Activated T-cell treated with anti-CD3 and anti-CD28 coated beads, Interleukin-2, amount 50 U/mL, for 24 hours (primary cell): ENCODE results near the gene XRN2.

Experiments
- DNase-seq: peaks from one replicate; pipeline ENCODE4 v3.0.0-alpha.2; 2020
- H3K27ac Mint-ChIP-seq: 2 replicates; pipeline ENCODE4 v1.8.0; 2020; ENCODE audit warnings: mild to moderate bottlenecking, mixed read lengths
- H3K27me3 Mint-ChIP-seq: 2 replicates; pipeline ENCODE4 v1.8.0; 2020; ENCODE audit warnings: mixed read lengths
- H3K36me3 Mint-ChIP-seq: 2 replicates; pipeline ENCODE4 v1.8.0; 2020; ENCODE audit warnings: low read depth, mixed read lengths
- H3K4me1 Mint-ChIP-seq: 2 replicates; pipeline ENCODE4 v1.8.0; 2020; ENCODE audit warnings: low read depth, mixed read lengths
- H3K4me3 Mint-ChIP-seq: 2 replicates; pipeline ENCODE4 v1.8.0; 2020; ENCODE audit warnings: mild to moderate bottlenecking, moderate library complexity, mixed read lengths
- H3K9me3 Mint-ChIP-seq: 2 replicates; pipeline ENCODE4 v1.8.0; 2020; ENCODE audit warnings: mixed read lengths

XRN2 gene

DNA sequence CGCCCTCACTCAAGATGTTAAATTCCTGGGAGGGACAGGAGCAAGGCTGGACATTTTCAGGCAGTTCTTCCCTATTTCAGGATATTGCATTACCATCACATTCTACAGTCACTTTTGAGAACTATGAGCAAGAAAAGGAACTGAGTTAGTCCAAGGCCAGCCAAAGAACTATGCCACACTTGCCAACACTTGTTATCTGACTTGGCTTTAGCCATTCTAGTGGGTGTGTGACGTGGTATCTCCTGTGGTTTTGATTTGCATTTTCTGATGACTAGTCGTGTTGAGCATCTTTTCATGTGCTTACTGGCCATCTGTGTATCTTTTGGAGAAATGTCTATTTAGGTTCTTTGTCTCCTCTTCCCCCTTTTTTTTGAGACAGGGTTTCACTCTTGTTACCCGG lies 12.0 kb downstream of the XRN2 start:
- DNase-seq, result no peak
- Mint-ChIP-seq H3K9me3 (peaks cover 3% of the 10 kb centered on the region), H3K27ac (peak overlapping the region; percentile 39), H3K4me1 (peaks cover 84% of the 10 kb centered on the region), H3K27me3 (no peaks in the 10 kb centered on the region), H3K36me3 (peaks cover 74% of the 10 kb centered on the region), H3K4me3 (no peak overlapping the region)

- Mint-ChIP-seq H3K4me1 (peaks cover 85% of the 10 kb centered on the region), H3K27me3 (no peaks in the 10 kb centered on the region), H3K9me3 (peaks cover 8% of the 10 kb centered on the region), H3K36me3 (peaks cover 67% of the 10 kb centered on the region), H3K27ac (no peak overlapping the region), H3K4me3 (no peak overlapping the region)
- DNase-seq, result no peak
Observed at GRCh38 chr20:21322083-21322710, 19.1 kb downstream of the XRN2 start.

- Mint-ChIP-seq H3K4me1 (peaks cover 78% of the 10 kb centered on the region), H3K36me3 (peaks cover 64% of the 10 kb centered on the region), H3K9me3 (peaks cover 5% of the 10 kb centered on the region), H3K27me3 (no peaks in the 10 kb centered on the region), H3K27ac (peak overlapping the region; percentile 80), H3K4me3 (no peak overlapping the region)
- DNase-seq, result no peak
Observed at GRCh38 chr20:21322921-21323331, 19.8 kb downstream of the XRN2 start.

DNA sequence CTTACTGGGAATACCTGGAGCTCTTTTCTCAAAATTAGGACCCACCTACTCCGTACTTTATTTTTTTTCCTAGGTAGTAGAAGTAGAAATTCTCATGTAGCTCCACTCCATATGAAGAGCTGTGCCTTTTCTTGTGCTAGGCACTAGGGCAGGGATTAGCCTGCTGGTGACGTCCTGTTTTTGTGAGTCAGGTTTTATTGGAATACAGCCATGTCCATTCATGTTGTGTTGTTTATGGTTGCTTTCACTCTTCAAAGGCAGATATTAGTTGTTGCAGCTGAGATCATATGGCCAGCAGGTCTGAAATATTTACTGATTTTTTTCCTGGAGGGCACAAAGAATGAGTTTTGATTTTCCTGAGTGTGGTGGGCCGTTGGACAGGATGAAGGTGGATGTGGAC lies 20.5 kb downstream of the XRN2 start:
- no peaks in the 10 kb centered on the region for H3K27me3 Mint-ChIP-seq
- peaks cover 65% of the 10 kb centered on the region for H3K36me3 Mint-ChIP-seq
- H3K4me1 Mint-ChIP-seq, result peaks cover 77% of the 10 kb centered on the region
- no peak for DNase-seq
- peaks cover 5% of the 10 kb centered on the region for H3K9me3 Mint-ChIP-seq
- peak overlapping the region; percentile 80 for H3K27ac Mint-ChIP-seq
- H3K4me3 Mint-ChIP-seq, result no peak overlapping the region

GRCh38 chr20:21324126-21324525 lies 21.0 kb downstream of the XRN2 start:
- Mint-ChIP-seq H3K4me1 (peaks cover 72% of the 10 kb centered on the region), H3K9me3 (peaks cover 5% of the 10 kb centered on the region), H3K27me3 (no peaks in the 10 kb centered on the region), H3K4me3 (no peak overlapping the region), H3K36me3 (peaks cover 65% of the 10 kb centered on the region), H3K27ac (peak overlapping the region; percentile 80)
- no peak for DNase-seq

GRCh38 chr20:21325296-21325695 lies 22.2 kb downstream of the XRN2 start:
- no peaks in the 10 kb centered on the region for H3K27me3 Mint-ChIP-seq
- H3K4me1 Mint-ChIP-seq, result peaks cover 70% of the 10 kb centered on the region
- H3K9me3 Mint-ChIP-seq, result peaks cover 5% of the 10 kb centered on the region
- no peak for DNase-seq
- peak overlapping the region; percentile 80 for H3K27ac Mint-ChIP-seq
- peaks cover 69% of the 10 kb centered on the region for H3K36me3 Mint-ChIP-seq
- peak overlapping the region; percentile 21 for H3K4me3 Mint-ChIP-seq

DNA sequence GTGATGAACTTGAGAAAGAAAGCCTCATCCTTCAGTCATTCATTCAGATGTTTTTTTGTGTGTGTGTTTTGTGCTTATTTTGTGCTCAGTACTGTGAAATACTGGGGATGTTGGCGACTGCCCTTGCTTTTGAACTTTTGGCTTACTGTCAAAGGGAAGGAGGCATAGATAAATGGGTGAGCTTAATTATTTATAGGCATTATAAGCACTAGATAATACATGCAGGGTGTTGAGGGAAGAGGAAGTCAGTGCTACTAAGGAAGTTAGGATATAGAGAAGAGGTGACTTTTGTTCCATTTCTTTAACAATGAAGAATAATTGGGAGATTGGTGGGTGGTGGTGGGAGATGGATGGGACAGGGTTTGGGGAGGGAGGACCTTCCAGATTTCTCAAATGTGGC lies 23.6 kb downstream of the XRN2 start:
- DNase-seq, result no peak
- Mint-ChIP-seq H3K27ac (peak overlapping the region; percentile 39), H3K4me1 (peaks cover 61% of the 10 kb centered on the region), H3K36me3 (peaks cover 71% of the 10 kb centered on the region), H3K9me3 (no peaks in the 10 kb centered on the region), H3K27me3 (no peaks in the 10 kb centered on the region), H3K4me3 (no peak overlapping the region)

GRCh38 chr20:21336455-21337151 lies 33.5 kb downstream of the XRN2 start:
- H3K36me3 Mint-ChIP-seq, result peaks cover 95% of the 10 kb centered on the region
- DNase-seq, result no peak
- H3K9me3 Mint-ChIP-seq, result no peaks in the 10 kb centered on the region
- no peaks in the 10 kb centered on the region for H3K4me1 Mint-ChIP-seq
- no peaks in the 10 kb centered on the region for H3K27me3 Mint-ChIP-seq
- H3K27ac Mint-ChIP-seq, result peak overlapping the region; percentile 15
- no peak overlapping the region for H3K4me3 Mint-ChIP-seq

GRCh38 chr20:21338291-21338690 lies 35.2 kb downstream of the XRN2 start:
- H3K27ac Mint-ChIP-seq, result no peak overlapping the region
- H3K4me3 Mint-ChIP-seq, result no peak overlapping the region
- H3K4me1 Mint-ChIP-seq, result no peaks in the 10 kb centered on the region
- H3K9me3 Mint-ChIP-seq, result no peaks in the 10 kb centered on the region
- no peak for DNase-seq
- no peaks in the 10 kb centered on the region for H3K27me3 Mint-ChIP-seq
- peaks cover 91% of the 10 kb centered on the region for H3K36me3 Mint-ChIP-seq

DNA sequence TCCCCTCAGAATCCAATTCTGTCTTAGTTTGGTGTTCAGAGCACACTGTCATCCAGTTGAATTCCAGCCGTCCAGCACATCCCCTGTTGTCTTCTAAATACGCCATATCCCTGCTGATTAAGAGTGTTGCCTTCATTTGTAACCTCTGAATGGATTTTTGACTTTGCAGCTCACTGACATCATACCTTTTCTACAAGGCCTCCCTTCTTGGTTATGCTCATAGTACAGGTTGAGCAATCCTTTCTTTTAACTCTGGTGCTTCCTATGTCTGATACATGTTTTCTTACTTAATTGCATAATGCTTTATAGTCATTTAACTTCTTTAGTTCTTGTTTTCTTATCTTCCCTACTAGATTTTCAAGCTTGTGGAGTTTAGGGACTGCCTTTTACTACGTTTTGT lies 36.4 kb downstream of the XRN2 start:
- DNase-seq, result no peak
- H3K27ac Mint-ChIP-seq, result no peak overlapping the region
- H3K9me3 Mint-ChIP-seq, result no peaks in the 10 kb centered on the region
- H3K36me3 Mint-ChIP-seq, result peaks cover 87% of the 10 kb centered on the region
- H3K4me1 Mint-ChIP-seq, result no peaks in the 10 kb centered on the region
- no peak overlapping the region for H3K4me3 Mint-ChIP-seq
- no peaks in the 10 kb centered on the region for H3K27me3 Mint-ChIP-seq

DNA sequence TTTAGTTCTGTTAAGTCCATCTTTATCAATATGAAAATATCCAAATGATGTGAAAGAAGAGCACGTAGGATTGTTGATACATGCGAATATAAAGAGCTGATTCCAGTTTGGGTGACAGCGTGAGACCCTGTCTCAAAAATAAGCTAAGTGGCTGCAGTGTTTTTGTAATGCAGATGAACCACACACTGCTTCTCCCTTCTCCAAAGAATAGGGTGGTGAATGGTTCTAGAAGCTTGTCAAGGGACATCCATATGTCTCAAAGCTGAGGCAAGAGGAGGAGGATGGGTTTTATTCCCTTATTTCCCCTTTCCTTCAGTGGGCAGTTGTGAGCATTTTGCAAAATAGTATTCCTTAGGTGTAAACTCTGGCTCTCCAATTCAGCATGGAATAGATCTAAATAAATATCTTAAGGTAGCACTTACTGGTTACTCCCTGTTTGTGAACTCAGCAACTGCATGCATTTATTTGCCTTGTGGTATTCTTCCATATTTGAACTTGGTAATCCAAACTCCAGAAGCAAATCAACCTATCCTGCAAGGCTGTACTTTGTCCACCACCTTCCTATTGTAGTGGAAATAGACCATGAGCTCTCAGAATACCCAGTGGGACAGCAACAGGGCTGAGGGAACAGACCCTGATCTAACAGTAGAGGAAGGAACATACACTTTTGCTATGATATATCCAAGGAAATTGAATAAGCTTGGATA lies 38.0 kb downstream of the XRN2 start:
- Mint-ChIP-seq H3K4me3 (no peak overlapping the region), H3K9me3 (no peaks in the 10 kb centered on the region), H3K27me3 (no peaks in the 10 kb centered on the region), H3K36me3 (peaks cover 86% of the 10 kb centered on the region), H3K27ac (no peak overlapping the region), H3K4me1 (no peaks in the 10 kb centered on the region)
- DNase-seq, result no peak

DNA sequence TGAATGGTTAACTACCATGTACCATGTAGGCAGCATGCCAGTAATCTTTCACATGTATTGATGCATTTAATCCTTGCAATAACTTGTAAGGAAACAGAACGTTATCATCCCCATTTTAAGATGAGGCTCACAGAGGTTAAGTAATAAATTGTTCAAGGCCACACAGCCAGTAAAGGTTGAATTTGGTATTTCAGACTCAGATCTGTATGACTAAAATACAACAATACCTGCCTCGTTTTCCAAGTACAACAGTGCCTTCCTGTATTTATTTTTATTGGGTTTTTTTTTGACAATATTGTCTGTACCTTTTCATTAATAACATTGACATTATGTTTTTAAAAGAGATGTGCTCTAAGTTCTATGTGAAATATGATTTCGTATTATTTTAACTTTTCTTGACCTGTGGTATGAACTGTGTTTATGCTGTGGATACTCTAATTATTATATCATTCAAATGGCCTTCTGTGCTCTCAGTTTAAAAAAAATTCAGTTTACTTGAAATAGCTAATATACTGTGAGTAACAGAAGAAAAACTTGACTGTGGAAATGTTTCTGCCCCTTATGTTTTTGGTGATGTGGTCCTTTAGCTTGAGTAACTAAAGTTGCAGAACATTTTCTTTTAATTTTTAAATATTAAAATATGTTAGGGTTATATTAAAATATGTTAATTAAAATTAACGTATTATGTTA lies 39.7 kb downstream of the XRN2 start:
- H3K9me3 Mint-ChIP-seq, result no peaks in the 10 kb centered on the region

DNA sequence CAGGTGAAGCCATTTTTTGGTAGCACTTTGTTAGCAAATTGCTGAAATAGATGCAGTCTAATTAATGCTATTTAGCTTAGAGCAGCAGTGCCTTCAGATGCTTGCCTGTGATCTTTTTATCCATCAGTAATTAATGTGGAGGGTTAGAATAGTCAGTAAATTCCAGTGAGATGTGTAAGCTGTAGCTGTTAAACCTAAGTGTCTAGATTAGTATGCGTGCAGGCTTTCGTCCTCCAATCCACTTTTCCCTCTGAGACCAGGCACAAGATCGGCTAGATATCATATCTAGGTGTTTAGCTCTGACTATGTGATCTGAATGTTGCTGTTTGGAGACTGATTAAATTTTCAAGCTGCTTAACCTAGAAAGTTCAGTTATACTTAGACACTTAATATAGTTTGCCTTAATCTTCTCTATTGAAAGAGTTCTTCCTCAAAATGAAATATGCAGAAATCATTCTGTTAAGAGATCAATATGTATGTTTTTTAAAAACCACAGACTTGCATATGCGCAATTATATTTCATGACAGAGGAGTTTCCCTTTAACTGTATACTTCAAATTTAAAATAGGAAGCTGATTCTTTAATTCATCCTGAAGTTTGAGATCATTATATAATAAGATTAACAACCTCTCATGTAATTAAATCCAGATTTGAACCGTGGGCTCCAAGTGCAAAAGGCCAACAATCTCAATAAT lies 41.2 kb downstream of the XRN2 start:
- Mint-ChIP-seq H3K4me3 (no peak overlapping the region), H3K27me3 (no peaks in the 10 kb centered on the region), H3K36me3 (peaks cover 87% of the 10 kb centered on the region), H3K9me3 (no peaks in the 10 kb centered on the region), H3K27ac (no peak overlapping the region), H3K4me1 (no peaks in the 10 kb centered on the region)
- no peak for DNase-seq

More for the DNA sequence above, 39.7 kb downstream of the XRN2 start:
- Mint-ChIP-seq H3K27me3 (no peaks in the 10 kb centered on the region), H3K27ac (no peak overlapping the region), H3K4me1 (no peaks in the 10 kb centered on the region), H3K36me3 (peaks cover 86% of the 10 kb centered on the region), H3K4me3 (no peak overlapping the region)
- DNase-seq, result no peak

GRCh38 chr20:21344961-21345360 lies 41.8 kb downstream of the XRN2 start:
- Mint-ChIP-seq H3K4me1 (no peaks in the 10 kb centered on the region), H3K9me3 (no peaks in the 10 kb centered on the region), H3K4me3 (no peak overlapping the region), H3K36me3 (peaks cover 85% of the 10 kb centered on the region), H3K27me3 (no peaks in the 10 kb centered on the region), H3K27ac (no peak overlapping the region)
- DNase-seq, result no peak
